GM12878 (cell line): Measurements from ENCODE around the gene NT5C. TPM values are rescaled to one million over a fixed set of nuclear protein-coding genes. Genes with fewer than 3 reads are reported as not detected.

Experiments
- ATAC-seq: fragments of 200-7000 bp; cut with Tn5 transposase; 3 replicates; pipeline ENCODE4 v1.9.1; 2020; ENCODE audit warnings: mild to moderate bottlenecking, moderate library complexity
- BruUV-seq: library from RNA; stranded (reverse); fragments of 400-500 nt; replicated peaks from 2 replicates; lab custom pipeline; 2021; lab: Mats Ljungman, UMichigan
- CTCF ChIA-PET: fragments of 300-600 bp; sonication (Branson Sonifier 250); formaldehyde crosslinking; extraction: SDS; loops from one replicate; lab custom pipeline; 2021; ENCODE audit warnings: inconsistent platforms; lab: Yijun Ruan, JAX
- POLR2A ChIA-PET: fragments of 350-600 bp; formaldehyde crosslinking; extraction: SDS; loops from one replicate; lab custom pipeline; 2021; ENCODE audit warnings: inconsistent platforms; lab: Charles Lee
- RAD21 ChIA-PET: fragments of 300-600 bp; sonication (Branson Sonifier 250); formaldehyde crosslinking; loops from one replicate; lab custom pipeline; 2023; ENCODE audit warnings: antibody characterized with exemption; ENCODE audit not compliant: unreplicated experiment; lab: Charles Lee
- SMC1A ChIA-PET: fragments of 300-600 bp; sonication (Branson Sonifier 250); formaldehyde crosslinking; loops from one replicate; lab custom pipeline; 2023; ENCODE audit not compliant: unreplicated experiment, uncharacterized antibody; lab: Charles Lee
- DNase-seq: peaks from one replicate; pipeline ENCODE4 v3.0.0-alpha.2; 2011; ENCODE audit warnings: low read depth, low spot score
- FAIRE-seq: peaks from 3 replicates; lab custom pipeline; 2011; peaks lifted over from hg19 to GRCh38; lab: Jason Lieb, UNC
- H2AFZ ChIP-seq: 2 replicates; pipeline ENCODE4 v1.6.0; 2011; ENCODE audit warnings: low read depth, low read length, control low read depth; ENCODE audit not compliant: control insufficient read depth
- H3K27ac ChIP-seq: 2 replicates; pipeline ENCODE4 v1.5.1; 2011; ENCODE audit warnings: control low read depth; ENCODE audit not compliant: control insufficient read depth, insufficient read depth
- H3K27me3 ChIP-seq, 2 experiments: replicated peaks in 1 of 2; 2 replicates each; pipeline versions ENCODE4 v1.6.0 to v1.6.1; 2011; ENCODE audit warnings: low read length in 1 of 2; ENCODE audit not compliant: control insufficient read depth in 2 of 2, insufficient read depth in 2 of 2
- H3K36me3 ChIP-seq, 2 experiments: 2 replicates each; pipeline ENCODE4 v1.5.1; 2011; ENCODE audit warnings: low read length in 1 of 2; ENCODE audit not compliant: control insufficient read depth in 2 of 2, insufficient read depth in 2 of 2
- H3K4me1 ChIP-seq: 2 replicates; pipeline ENCODE4 v1.6.1; 2011; ENCODE audit warnings: mild to moderate bottlenecking, low read length, moderate library complexity, mixed read lengths; ENCODE audit not compliant: control insufficient read depth, insufficient read depth
- H3K4me2 ChIP-seq: 2 replicates; pipeline ENCODE4 v1.6.0; 2011; ENCODE audit warnings: control low read depth; ENCODE audit not compliant: control insufficient read depth, insufficient read depth
- H3K4me3 ChIP-seq: fragments of 200-600 bp; sonication (generic); 2 replicates; pipeline ENCODE4 v1.5.1; 2016
- H3K79me2 ChIP-seq: 2 replicates; pipeline ENCODE4 v1.6.0; 2011; ENCODE audit warnings: low read length; ENCODE audit not compliant: control insufficient read depth, insufficient read depth
- H3K9ac ChIP-seq: 2 replicates; pipeline ENCODE4 v1.8.0; 2011; ENCODE audit warnings: low read length, control low read depth, mixed read lengths; ENCODE audit not compliant: control insufficient read depth, insufficient read depth
- H3K9me3 ChIP-seq: replicated peaks from 3 replicates; pipeline ENCODE4 v1.5.1; 2011; ENCODE audit warnings: mild to moderate bottlenecking, low read length; ENCODE audit not compliant: control insufficient read depth, insufficient read depth
- H4K20me1 ChIP-seq: 2 replicates; pipeline ENCODE4 v1.6.0; 2011; ENCODE audit not compliant: control insufficient read depth, insufficient read depth
- CEBPZ ChIP-seq: fragments of 150-350 bp; IDR thresholded peaks from 2 replicates; pipeline ENCODE4 v1.6.1; 2016; ENCODE audit warnings: low read depth, low read length
- MEF2B ChIP-seq: fragments of 450-650 bp; IDR thresholded peaks from 2 replicates; pipeline ENCODE4 v1.6.1; 2018; ENCODE audit warnings: mild to moderate bottlenecking, moderate library complexity; ENCODE audit not compliant: partially characterized antibody, poor library complexity, severe bottlenecking
- MYC ChIP-seq: IDR thresholded peaks from 2 replicates; pipeline ENCODE4 v1.6.1; 2011; ENCODE audit warnings: mild to moderate bottlenecking, low read length, moderate library complexity, inconsistent platforms; ENCODE audit not compliant: insufficient read depth, insufficient replicate concordance, insufficient read length, severe bottlenecking
- SIX5 ChIP-seq: IDR thresholded peaks from 2 replicates; pipeline ENCODE4 v1.6.1; 2011; ENCODE audit warnings: mild to moderate bottlenecking, low read depth, low read length, moderate library complexity; ENCODE audit not compliant: severe bottlenecking
- WRNIP1 ChIP-seq: IDR thresholded peaks from 2 replicates; pipeline ENCODE4 v1.6.1; 2011; ENCODE audit warnings: low read depth, low read length, improper control_type of control experiment, borderline replicate concordance
- WGBS: methylation state at CpG from one replicate; pipeline ENCODE4 v1.1.6; 2016; ENCODE audit warnings: low lambda C conversion rate; ENCODE audit not compliant: insufficient replicate concordance, insufficient coverage; ENCODE audit errors: missing lambda C conversion rate; 5-methylcytosine and 5-hydroxymethylcytosine counted together
- in situ Hi-C: fragments of 300-500 bp; cut with MboI; formaldehyde crosslinking; loops from 9 replicates; pipeline ENCODE4 v1.14.3; 2018; ENCODE audit warnings: mixed read lengths
- intact Hi-C: fragments of 100-400 bp; cut with micrococcal nuclease; formaldehyde crosslinking; loops from one replicate; pipeline ENCODE4 v1.14.2; 2022; ENCODE audit not compliant: unreplicated experiment
- polyA plus RNA-seq, 11 experiments: library from polyadenylated mRNA; depleted of rRNA in 4 of 11; unstranded in 6 of 11; stranded (reverse) in 5 of 11; fragments of >200 nt; fragmentation: Nextera tagmentation in 4 of 11; fragmentation: Illumina TruSeq in 1 of 11; extraction: Ambion mirVana in 4 of 11; extraction: Trizol in 1 of 11; gene quantifications; 1 replicate in 1 of 11; 2 replicates in 10 of 11; pipeline versions ENCODE4 v1.2.1 to v1.2.3, GENCODE V29; 2011 to 2016; ENCODE audit warnings: inconsistent platforms in 2 of 11, missing spikeins in 2 of 11, low read depth in 1 of 11
- total RNA-seq, 4 experiments: library from RNA; depleted of rRNA in 3 of 4; stranded (reverse); fragments of >200 nt in 3 of 4; fragmentation: Illumina TruSeq in 1 of 4; extraction: Trizol in 1 of 4; gene quantifications; 2 replicates each; pipeline versions ENCODE4 v1.2.1 to v1.2.3, GENCODE V29; 2013 to 2021

The NT5C gene
- total and polyA plus RNA-seq, 10 of the 15 experiments (the other 5 are each of a cell fraction or from before 2014, with no cell fraction given) = 3.7 to 158 (median 63.9) TPM

GRCh38 chr17:75124041-75124818, 7.3 kb downstream of the NT5C start:
- Histone ChIP-seq H3K4me2 (no peak overlapping the region), H3K27ac (no peak overlapping the region), H4K20me1 (no peaks in the 10 kb centered on the region), H3K27me3 (no peaks in the 10 kb centered on the region), H2AFZ (no peak overlapping the region), H3K4me1 (peaks cover 10% of the 10 kb centered on the region), H3K9ac (no peak overlapping the region), H3K4me3 (no peak overlapping the region), H3K79me2 (no peaks in the 10 kb centered on the region; the same call in 1 of the 2 replicates), H3K36me3 (peaks cover 0 to 3% of the 10 kb centered on the region in 2 experiments; a peak in 1 of 4 replicates), H3K9me3 (no peaks in the 10 kb centered on the region)
- WGBS = 91% methylated on average over 19 of the region's 19 CpGs
- TF ChIP-seq SIX5 = no peak
- TF ChIP-seq MYC = no peak
- no peak for TF ChIP-seq WRNIP1
- TF ChIP-seq CEBPZ = no peak
- peak; percentile 10 for TF ChIP-seq MEF2B
- no TSS peak for BruUV-seq
- ATAC-seq (no peak), FAIRE-seq (no peak), DNase-seq (no peak)
- ChIA-PET SMC1A (interaction anchor here (0.7 to 1.5 kb wide), 3 partner anchors 10 to 24 kb away, joined by 4 to 10 read pairs (median 6); no protein-coding TSS in a partner anchor), RAD21 (interaction anchor here (0.6 to 2.0 kb wide), 4 partner anchors 10 to 163 kb away, joined by 3 to 12 read pairs (median 3); partner anchors contain the start of gene SLC16A5), POLR2A (interaction anchor here (0.5 to 1.0 kb wide), 3 partner anchors 22 to 524 kb away, joined by 4 read pairs; no protein-coding TSS in a partner anchor), CTCF (interaction anchor here (0.8 to 1.6 kb wide), 3 partner anchors 10 to 164 kb away, joined by 3 to 10 read pairs (median 6); no protein-coding TSS in a partner anchor)
- in situ Hi-C loops = no loop called here
- intact Hi-C loops = no loop called here
